ACC112 (cell line): Measurements from ENCODE around the gene PRM1.

Experiments used
- H2AFZ ChIP-seq: fragments of 200-600 bp; sonication (generic); one replicate; pipeline ENCODE4 v1.6.0; 2017; ENCODE audit warnings: antibody characterized with exemption, low read length; ENCODE audit not compliant: unreplicated experiment
- H3K27ac ChIP-seq: fragments of 200-600 bp; sonication (generic); 2 replicates; pipeline ENCODE4 v1.5.1; 2014; ENCODE audit warnings: low read depth, mild to moderate bottlenecking, antibody characterized with exemption, low read length, moderate library complexity
- H3K27me3 ChIP-seq: fragments of 200-600 bp; sonication (generic); 2 replicates; pipeline ENCODE4 v1.6.1; 2014; ENCODE audit warnings: mild to moderate bottlenecking, antibody characterized with exemption, low read length, moderate library complexity, mixed read lengths; ENCODE audit not compliant: insufficient read depth
- H3K36me3 ChIP-seq: fragments of 200-600 bp; sonication (generic); 2 replicates; pipeline ENCODE4 v1.6.1; 2016; ENCODE audit warnings: mild to moderate bottlenecking, antibody characterized with exemption, low read length, moderate library complexity, mixed read lengths; ENCODE audit not compliant: insufficient read depth
- H3K4me1 ChIP-seq: fragments of 200-600 bp; sonication (generic); one replicate; pipeline ENCODE4 v1.6.1; 2016; ENCODE audit warnings: low read length, mixed read lengths; ENCODE audit not compliant: insufficient read depth, unreplicated experiment, control insufficient read depth
- H3K4me3 ChIP-seq: fragments of 200-600 bp; sonication (generic); 2 replicates; pipeline ENCODE4 v1.5.1; 2014; ENCODE audit warnings: mild to moderate bottlenecking, low read depth, low read length
- H3K79me2 ChIP-seq: fragments of 200-600 bp; sonication (generic); one replicate; pipeline ENCODE4 v1.6.0; 2016; ENCODE audit warnings: low read length; ENCODE audit not compliant: control insufficient read depth, unreplicated experiment, insufficient read depth

Gene PRM1

GRCh38 chr16:11265124-11265523 lies 16.0 kb downstream of the PRM1 start:
- Histone ChIP-seq H3K27ac (no peak overlapping the region), H3K79me2 (no peaks in the 10 kb centered on the region), H3K36me3 (no peaks in the 10 kb centered on the region), H2AFZ (no peak overlapping the region), H3K4me3 (no peak overlapping the region), H3K27me3 (peaks cover 3% of the 10 kb centered on the region; the same call in 1 of the 2 replicates), H3K4me1 (no peaks in the 10 kb centered on the region)

GRCh38 chr16:11264155-11264832 lies 16.8 kb downstream of the PRM1 start:
- peaks cover 3% of the 10 kb centered on the region; the same call in 1 of the 2 replicates for H3K27me3 ChIP-seq
- no peak overlapping the region for H2AFZ ChIP-seq
- H3K27ac ChIP-seq = no peak overlapping the region
- no peak overlapping the region for H3K4me3 ChIP-seq
- H3K36me3 ChIP-seq = no peaks in the 10 kb centered on the region
- peaks cover under 1% of the 10 kb centered on the region for H3K4me1 ChIP-seq
- no peaks in the 10 kb centered on the region for H3K79me2 ChIP-seq

- Histone ChIP-seq H2AFZ (no peak overlapping the region), H3K36me3 (no peaks in the 10 kb centered on the region), H3K27ac (no peak overlapping the region), H3K79me2 (no peaks in the 10 kb centered on the region), H3K27me3 (peaks cover 3% of the 10 kb centered on the region; the same call in 1 of the 2 replicates), H3K4me1 (peaks cover 6% of the 10 kb centered on the region), H3K4me3 (no peak overlapping the region)
Measured at GRCh38 chr16:11263737-11264136, 17.4 kb downstream of the PRM1 start.

GRCh38 chr16:11262915-11263314 lies 18.2 kb downstream of the PRM1 start:
- Histone ChIP-seq H3K36me3 (no peaks in the 10 kb centered on the region), H3K27me3 (peaks cover 3% of the 10 kb centered on the region; the same call in 1 of the 2 replicates), H3K79me2 (no peaks in the 10 kb centered on the region), H3K4me3 (no peak overlapping the region), H3K27ac (no peak overlapping the region), H3K4me1 (peaks cover 7% of the 10 kb centered on the region), H2AFZ (no peak overlapping the region)

- no peak overlapping the region for H2AFZ ChIP-seq
- peaks cover 11% of the 10 kb centered on the region for H3K4me1 ChIP-seq
- H3K36me3 ChIP-seq = no peaks in the 10 kb centered on the region
- H3K4me3 ChIP-seq = no peak overlapping the region
- H3K79me2 ChIP-seq = no peaks in the 10 kb centered on the region
- H3K27ac ChIP-seq = no peak overlapping the region
- H3K27me3 ChIP-seq = no peaks in the 10 kb centered on the region
Measured at GRCh38 chr16:11260596-11260966, 20.5 kb downstream of the PRM1 start.

GRCh38 chr16:11259655-11260595 lies 21.2 kb downstream of the PRM1 start:
- no peak overlapping the region for H2AFZ ChIP-seq
- H3K27ac ChIP-seq = no peak overlapping the region
- H3K4me1 ChIP-seq = peaks cover 11% of the 10 kb centered on the region
- no peaks in the 10 kb centered on the region for H3K36me3 ChIP-seq
- no peaks in the 10 kb centered on the region for H3K27me3 ChIP-seq
- peaks cover under 1% of the 10 kb centered on the region for H3K79me2 ChIP-seq
- H3K4me3 ChIP-seq = no peak overlapping the region

GRCh38 chr16:11258553-11259492 lies 22.3 kb downstream of the PRM1 start:
- Histone ChIP-seq H3K4me3 (peak overlapping the region; percentile 55), H3K36me3 (no peaks in the 10 kb centered on the region), H3K27me3 (no peaks in the 10 kb centered on the region), H3K27ac (no peak overlapping the region), H3K4me1 (peaks cover 16% of the 10 kb centered on the region), H2AFZ (peak overlapping the region; percentile 21), H3K79me2 (peaks cover 6% of the 10 kb centered on the region)

- Histone ChIP-seq H3K79me2 (peaks cover 6% of the 10 kb centered on the region), H3K27me3 (no peaks in the 10 kb centered on the region), H3K36me3 (no peaks in the 10 kb centered on the region), H3K27ac (peak overlapping the region; percentile 80; the same call in 1 of the 2 replicates), H3K4me3 (peak overlapping the region; percentile 87), H2AFZ (peak overlapping the region; percentile 41), H3K4me1 (peaks cover 25% of the 10 kb centered on the region)
Measured at GRCh38 chr16:11257131-11257938, 23.8 kb downstream of the PRM1 start.

GRCh38 chr16:11256661-11257130 lies 24.4 kb downstream of the PRM1 start:
- Histone ChIP-seq H3K36me3 (no peaks in the 10 kb centered on the region), H3K27ac (peak overlapping the region; percentile 80), H3K4me1 (peaks cover 25% of the 10 kb centered on the region), H3K4me3 (peak overlapping the region; percentile 87), H3K79me2 (peaks cover 6% of the 10 kb centered on the region), H3K27me3 (no peaks in the 10 kb centered on the region), H2AFZ (peak overlapping the region; percentile 41)
